NT2/D1 (cell line): Measurements from ENCODE around the gene ANO9.

Experiments
- DNase-seq: peaks from one replicate; pipeline ENCODE4 v3.0.0-alpha.2; 2011; ENCODE audit warnings: low read depth, low spot score
- H3K27me3 ChIP-seq: 2 replicates; pipeline ENCODE4 v1.6.0; 2011; ENCODE audit warnings: mild to moderate bottlenecking; ENCODE audit not compliant: insufficient read length, insufficient read depth
- H3K36me3 ChIP-seq: 2 replicates; pipeline ENCODE4 v1.6.1; 2011; ENCODE audit warnings: mild to moderate bottlenecking, low read length, mixed read lengths; ENCODE audit not compliant: insufficient read depth, insufficient read length
- H3K4me1 ChIP-seq: 2 replicates; pipeline ENCODE4 v1.5.1; 2011; ENCODE audit not compliant: insufficient read depth, insufficient read length
- H3K4me3 ChIP-seq: 2 replicates; pipeline ENCODE4 v1.5.1; 2011; ENCODE audit warnings: low read depth; ENCODE audit not compliant: insufficient read length
- H3K9ac ChIP-seq: 2 replicates; pipeline ENCODE4 v1.6.0; 2011; ENCODE audit warnings: low read depth; ENCODE audit not compliant: insufficient read length
- H3K9me3 ChIP-seq: 2 replicates; pipeline ENCODE4 v1.5.1; 2011; ENCODE audit warnings: mild to moderate bottlenecking, low read length; ENCODE audit not compliant: insufficient read depth
- SUZ12 ChIP-seq: IDR thresholded peaks from 2 replicates; pipeline ENCODE4 v1.6.1; 2011; ENCODE audit not compliant: insufficient read length, insufficient read depth; ENCODE audit errors: extremely low read depth
- YY1 ChIP-seq: IDR thresholded peaks from 2 replicates; pipeline ENCODE4 v1.6.1; 2011; ENCODE audit not compliant: insufficient read length, insufficient read depth
- ZNF274 ChIP-seq: IDR thresholded peaks from 2 replicates; pipeline ENCODE4 v1.6.1; 2011; ENCODE audit warnings: mild to moderate bottlenecking, low read depth, low read length

ANO9 gene

DNA sequence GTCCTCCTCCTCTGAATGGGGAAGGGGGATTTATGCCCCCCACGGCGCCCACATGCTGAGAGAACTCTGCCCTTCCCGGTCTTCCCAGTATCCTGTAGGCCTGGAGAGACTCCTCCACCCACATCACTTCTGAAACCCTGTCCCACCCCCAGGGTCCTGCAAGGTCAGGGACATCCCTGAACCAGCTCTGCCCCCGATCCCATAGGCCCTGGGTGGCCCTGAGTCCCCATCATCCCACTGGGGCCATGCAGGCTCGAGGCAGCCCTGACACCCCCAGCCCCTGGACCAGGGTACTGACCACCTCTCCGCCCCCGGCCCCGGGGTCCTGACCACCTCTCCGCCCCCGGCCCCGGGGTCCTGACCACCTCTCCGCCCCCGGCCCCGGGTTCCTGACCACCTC, 60.8 kb downstream of the ANO9 start:
- Histone ChIP-seq H3K4me1 (peaks cover 2% of the 10 kb centered on the region), H3K9me3 (peaks cover 6% of the 10 kb centered on the region; the same call in 1 of the 2 replicates), H3K27me3 (no peaks in the 10 kb centered on the region), H3K36me3 (peaks cover 40% of the 10 kb centered on the region), H3K4me3 (no peak overlapping the region), H3K9ac (no peak overlapping the region)
- no peak for DNase-seq
- no peak for TF ChIP-seq ZNF274
- no peak for TF ChIP-seq SUZ12
- TF ChIP-seq YY1 = no peak

- Histone ChIP-seq H3K9me3 (peaks cover under 1% of the 10 kb centered on the region; the same call in 1 of the 2 replicates), H3K36me3 (peaks cover 44% of the 10 kb centered on the region), H3K4me1 (peaks cover 2% of the 10 kb centered on the region), H3K27me3 (no peaks in the 10 kb centered on the region), H3K9ac (no peak overlapping the region), H3K4me3 (no peak overlapping the region)
- TF ChIP-seq YY1 (no peak), SUZ12 (no peak), ZNF274 (no peak)
- DNase-seq = no peak
Observed at GRCh38 chr11:380491-380890, 61.3 kb downstream of the ANO9 start.

GRCh38 chr11:380095-380480, 61.7 kb downstream of the ANO9 start:
- H3K4me1 ChIP-seq = peaks cover 2% of the 10 kb centered on the region
- TF ChIP-seq SUZ12 (no peak), ZNF274 (no peak), YY1 (no peak)
- no peak for DNase-seq
- H3K4me3 ChIP-seq = no peak overlapping the region
- no peaks in the 10 kb centered on the region for H3K27me3 ChIP-seq
- H3K36me3 ChIP-seq = peaks cover 45% of the 10 kb centered on the region
- H3K9me3 ChIP-seq = no peaks in the 10 kb centered on the region
- H3K9ac ChIP-seq = no peak overlapping the region

- no peak for DNase-seq
- TF ChIP-seq SUZ12 = no peak
- TF ChIP-seq YY1 = no peak
- no peak for TF ChIP-seq ZNF274
Observed at GRCh38 chr11:379205-380094, 62.4 kb downstream of the ANO9 start.

DNA sequence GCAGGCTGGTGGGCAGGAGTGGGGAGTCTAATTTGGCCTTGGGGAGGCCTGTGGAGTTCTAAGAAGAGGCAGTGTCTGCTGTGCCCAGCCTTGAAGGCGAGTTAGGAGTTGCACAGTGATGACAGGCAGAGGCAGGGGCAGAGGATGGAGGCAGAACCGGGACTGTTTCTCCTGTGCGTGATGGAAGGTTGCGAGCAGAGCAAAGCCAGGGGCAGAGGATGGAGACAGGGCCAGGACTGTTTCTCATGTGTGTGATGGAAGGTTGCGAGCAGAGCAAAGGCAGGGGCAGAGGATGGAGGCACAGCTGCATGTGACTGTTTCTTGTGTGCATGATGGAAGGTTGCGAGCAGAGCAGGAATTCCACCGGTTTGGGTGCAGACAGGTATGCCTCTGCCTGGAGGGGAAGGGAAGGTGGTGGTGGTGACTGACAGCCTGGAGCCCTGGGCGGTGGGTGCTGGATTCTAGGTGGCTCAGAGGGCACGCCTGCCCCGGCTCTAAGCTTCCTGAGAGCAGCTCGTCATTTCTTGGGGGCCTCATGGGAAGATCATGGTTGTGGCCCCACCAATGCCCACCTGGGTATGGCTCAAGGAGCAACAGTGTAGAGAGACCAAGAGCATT, 63.8 kb downstream of the ANO9 start:
- TF ChIP-seq YY1 (no peak), ZNF274 (no peak), SUZ12 (no peak)
- peaks cover 52% of the 10 kb centered on the region for H3K36me3 ChIP-seq
- H3K27me3 ChIP-seq = no peaks in the 10 kb centered on the region
- no peak overlapping the region for H3K4me3 ChIP-seq
- H3K9me3 ChIP-seq = no peaks in the 10 kb centered on the region
- H3K9ac ChIP-seq = no peak overlapping the region
- no peak for DNase-seq
- H3K4me1 ChIP-seq = peaks cover 9% of the 10 kb centered on the region

More at GRCh38 chr11:379205-380094, 62.4 kb downstream of the ANO9 start:
- Histone ChIP-seq H3K9ac (no peak overlapping the region), H3K36me3 (peaks cover 45% of the 10 kb centered on the region), H3K4me1 (peaks cover 2% of the 10 kb centered on the region), H3K27me3 (no peaks in the 10 kb centered on the region), H3K4me3 (no peak overlapping the region), H3K9me3 (no peaks in the 10 kb centered on the region)

DNA sequence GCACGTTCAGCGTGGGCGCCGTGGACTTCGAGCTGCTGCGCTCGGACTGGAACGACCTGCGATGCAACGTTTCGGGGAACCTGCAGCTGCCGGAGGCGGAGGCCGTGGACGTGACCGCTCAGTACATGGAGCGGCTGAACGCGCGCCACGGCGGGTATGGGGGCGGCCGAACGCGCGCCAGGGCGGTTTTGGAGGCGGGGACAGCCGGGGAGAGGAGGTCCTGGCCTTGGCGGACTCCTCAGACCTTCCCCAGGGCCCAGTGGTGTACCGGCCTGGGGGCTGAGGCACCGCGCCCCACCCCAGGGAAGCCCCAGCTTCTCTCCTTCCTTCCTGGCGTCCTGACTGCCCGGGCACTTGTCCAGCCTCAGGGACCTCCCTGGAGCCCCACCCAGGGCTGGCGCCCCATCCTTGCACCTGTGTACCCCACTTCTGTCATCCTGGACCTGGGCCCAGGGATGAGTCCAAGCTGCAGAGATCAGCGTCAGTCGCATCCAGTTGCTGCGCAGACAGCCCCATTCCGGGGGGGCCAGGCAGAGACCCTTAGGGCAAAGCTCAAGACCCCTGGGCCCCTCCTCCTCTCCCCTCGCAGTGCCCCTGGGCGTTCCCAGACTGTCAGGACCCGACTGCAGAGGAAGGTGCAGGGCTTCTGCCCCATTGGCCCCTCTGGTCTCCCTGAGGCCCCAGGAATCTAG, 64.5 kb downstream of the ANO9 start:
- Histone ChIP-seq H3K9me3 (no peaks in the 10 kb centered on the region), H3K4me3 (no peak overlapping the region), H3K9ac (no peak overlapping the region), H3K27me3 (no peaks in the 10 kb centered on the region), H3K4me1 (peaks cover 9% of the 10 kb centered on the region), H3K36me3 (peaks cover 57% of the 10 kb centered on the region)
- no peak for DNase-seq
- no peak for TF ChIP-seq ZNF274
- TF ChIP-seq SUZ12 = no peak
- TF ChIP-seq YY1 = no peak
